Measurements from ENCODE around the gene MAP4K1. TPM values are rescaled to one million over a fixed set of nuclear protein-coding genes. Genes with fewer than 3 reads are reported as not detected.

MAP4K1 gene
- total and polyA plus RNA-seq, 2 of the 13 experiments (the other 11 are each of a cell fraction or from before 2014, with no cell fraction given): 0.24 to 0.89 TPM

DNA sequence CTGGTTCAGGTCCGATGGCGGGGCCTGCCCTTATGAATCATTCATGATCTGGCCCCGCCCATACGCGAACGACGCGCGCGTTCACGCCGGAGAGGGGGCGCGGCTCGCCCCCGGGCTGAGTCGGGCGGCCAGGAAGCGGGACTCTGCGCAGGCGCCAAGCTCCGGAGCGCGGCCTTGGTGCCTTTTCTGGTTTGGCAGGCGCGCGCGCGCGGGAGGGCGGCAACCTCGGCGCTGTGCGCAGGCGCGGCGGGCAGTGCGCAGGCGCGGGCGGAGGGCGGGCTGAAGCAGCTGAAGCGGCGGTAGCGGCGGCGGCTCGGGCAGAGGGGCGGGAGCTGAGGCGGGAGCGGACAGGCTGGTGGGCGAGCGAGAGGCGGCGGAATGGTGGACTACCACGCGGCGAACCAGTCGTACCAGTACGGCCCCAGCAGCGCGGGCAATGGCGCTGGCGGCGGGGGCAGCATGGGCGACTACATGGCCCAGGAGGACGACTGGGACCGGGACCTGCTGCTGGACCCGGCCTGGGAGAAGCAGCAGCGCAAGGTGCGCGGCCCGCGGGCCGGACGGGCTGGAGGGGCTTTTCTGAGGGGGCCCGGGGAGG, 29.7 kb upstream of the MAP4K1 start, which contains the start of gene ACTN4 (continued):
- TF ChIP-seq, protein P1, sequence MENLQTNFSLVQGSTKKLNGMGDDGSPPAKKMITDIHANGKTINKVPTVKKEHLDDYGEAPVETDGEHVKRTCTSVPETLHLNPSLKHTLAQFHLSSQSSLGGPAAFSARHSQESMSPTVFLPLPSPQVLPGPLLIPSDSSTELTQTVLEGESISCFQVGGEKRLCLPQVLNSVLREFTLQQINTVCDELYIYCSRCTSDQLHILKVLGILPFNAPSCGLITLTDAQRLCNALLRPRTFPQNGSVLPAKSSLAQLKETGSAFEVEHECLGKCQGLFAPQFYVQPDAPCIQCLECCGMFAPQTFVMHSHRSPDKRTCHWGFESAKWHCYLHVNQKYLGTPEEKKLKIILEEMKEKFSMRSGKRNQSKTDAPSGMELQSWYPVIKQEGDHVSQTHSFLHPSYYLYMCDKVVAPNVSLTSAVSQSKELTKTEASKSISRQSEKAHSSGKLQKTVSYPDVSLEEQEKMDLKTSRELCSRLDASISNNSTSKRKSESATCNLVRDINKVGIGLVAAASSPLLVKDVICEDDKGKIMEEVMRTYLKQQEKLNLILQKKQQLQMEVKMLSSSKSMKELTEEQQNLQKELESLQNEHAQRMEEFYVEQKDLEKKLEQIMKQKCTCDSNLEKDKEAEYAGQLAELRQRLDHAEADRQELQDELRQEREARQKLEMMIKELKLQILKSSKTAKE (CRISPR knock-in tag; IDR thresholded peaks at IDR 0.05; ENCODE audit: borderline replicate concordance): no peak
- TF ChIP-seq TP53 (CRISPR knock-in tag; conservative IDR thresholded peaks at IDR 0.05) (no peak), ZSCAN21 (CRISPR knock-in tag; IDR thresholded peaks at IDR 0.05; ENCODE audit: borderline replicate concordance) (peak; percentile 61), KDM2A (CRISPR knock-in tag; IDR thresholded peaks at IDR 0.05; ENCODE audit: borderline replicate concordance, low read depth) (peak; percentile 51; the same call in 1 of the 2 replicates), GLI4 (CRISPR knock-in tag; IDR thresholded peaks at IDR 0.05; ENCODE audit: borderline replicate concordance) (peak; percentile 72), GATAD2A (CRISPR knock-in tag; IDR thresholded peaks at IDR 0.05) (no peak), ZNF552 (CRISPR knock-in tag; IDR thresholded peaks at IDR 0.05; ENCODE audit: borderline replicate concordance) (no peak), ZSCAN31 (CRISPR knock-in tag; IDR thresholded peaks at IDR 0.05; ENCODE audit: low read depth) (peak; percentile 54; the same call in 1 of the 2 replicates), U2AF1 (optimal IDR thresholded peaks at IDR 0.05; ENCODE audit: low read depth, low read length) (no peak), DMAP1 (CRISPR knock-in tag; IDR thresholded peaks at IDR 0.05) (peak; percentile 61), ZNF343 (CRISPR knock-in tag; IDR thresholded peaks at IDR 0.05) (no peak), SP1 (IDR thresholded peaks at IDR 0.05) (no peak), SP1 (CRISPR knock-in tag; IDR thresholded peaks at IDR 0.05) (peak; percentile 66), MBNL3 (CRISPR knock-in tag; conservative IDR thresholded peaks at IDR 0.05) (no peak), ZNF615 (CRISPR knock-in tag; IDR thresholded peaks at IDR 0.05; ENCODE audit: borderline replicate concordance) (no peak), EZH2 (conservative IDR thresholded peaks at IDR 0.05; ENCODE audit: low read depth, low read length) (no peak), POLR2A (IDR thresholded peaks at IDR 0.05; ENCODE audit: insufficient read depth in 1 of 2, low read depth in 2 of 2, low read length in 2 of 2) (peak; percentile 97), WIZ (CRISPR knock-in tag; IDR thresholded peaks at IDR 0.05) (no peak), MXI1 (IDR thresholded peaks at IDR 0.05; ENCODE audit: borderline replicate concordance, low read depth, low read length) (peak; percentile 83; the same call in 2 of the 3 replicates), HOXA3 (CRISPR knock-in tag; IDR thresholded peaks at IDR 0.05) (peak; percentile 54; the same call in 1 of the 2 replicates), STAG1 (CRISPR knock-in tag; IDR thresholded peaks at IDR 0.05) (no peak; the same call in none of the 2 replicates)
- TF ChIP-seq, protein P2, sequence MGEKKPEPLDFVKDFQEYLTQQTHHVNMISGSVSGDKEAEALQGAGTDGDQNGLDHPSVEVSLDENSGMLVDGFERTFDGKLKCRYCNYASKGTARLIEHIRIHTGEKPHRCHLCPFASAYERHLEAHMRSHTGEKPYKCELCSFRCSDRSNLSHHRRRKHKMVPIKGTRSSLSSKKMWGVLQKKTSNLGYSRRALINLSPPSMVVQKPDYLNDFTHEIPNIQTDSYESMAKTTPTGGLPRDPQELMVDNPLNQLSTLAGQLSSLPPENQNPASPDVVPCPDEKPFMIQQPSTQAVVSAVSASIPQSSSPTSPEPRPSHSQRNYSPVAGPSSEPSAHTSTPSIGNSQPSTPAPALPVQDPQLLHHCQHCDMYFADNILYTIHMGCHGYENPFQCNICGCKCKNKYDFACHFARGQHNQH (CRISPR knock-in tag; IDR thresholded peaks at IDR 0.05): peak; percentile 30; the same call in 1 of the 2 replicates
- TF ChIP-seq, protein P3, sequence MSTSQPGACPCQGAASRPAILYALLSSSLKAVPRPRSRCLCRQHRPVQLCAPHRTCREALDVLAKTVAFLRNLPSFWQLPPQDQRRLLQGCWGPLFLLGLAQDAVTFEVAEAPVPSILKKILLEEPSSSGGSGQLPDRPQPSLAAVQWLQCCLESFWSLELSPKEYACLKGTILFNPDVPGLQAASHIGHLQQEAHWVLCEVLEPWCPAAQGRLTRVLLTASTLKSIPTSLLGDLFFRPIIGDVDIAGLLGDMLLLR (CRISPR knock-in tag; IDR thresholded peaks at IDR 0.05): peak; percentile 91
- TF ChIP-seq, protein P4, sequence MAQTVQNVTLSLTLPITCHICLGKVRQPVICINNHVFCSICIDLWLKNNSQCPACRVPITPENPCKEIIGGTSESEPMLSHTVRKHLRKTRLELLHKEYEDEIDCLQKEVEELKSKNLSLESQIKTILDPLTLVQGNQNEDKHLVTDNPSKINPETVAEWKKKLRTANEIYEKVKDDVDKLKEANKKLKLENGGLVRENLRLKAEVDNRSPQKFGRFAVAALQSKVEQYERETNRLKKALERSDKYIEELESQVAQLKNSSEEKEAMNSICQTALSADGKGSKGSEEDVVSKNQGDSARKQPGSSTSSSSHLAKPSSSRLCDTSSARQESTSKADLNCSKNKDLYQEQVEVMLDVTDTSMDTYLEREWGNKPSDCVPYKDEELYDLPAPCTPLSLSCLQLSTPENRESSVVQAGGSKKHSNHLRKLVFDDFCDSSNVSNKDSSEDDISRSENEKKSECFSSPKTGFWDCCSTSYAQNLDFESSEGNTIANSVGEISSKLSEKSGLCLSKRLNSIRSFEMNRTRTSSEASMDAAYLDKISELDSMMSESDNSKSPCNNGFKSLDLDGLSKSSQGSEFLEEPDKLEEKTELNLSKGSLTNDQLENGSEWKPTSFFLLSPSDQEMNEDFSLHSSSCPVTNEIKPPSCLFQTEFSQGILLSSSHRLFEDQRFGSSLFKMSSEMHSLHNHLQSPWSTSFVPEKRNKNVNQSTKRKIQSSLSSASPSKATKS (CRISPR knock-in tag; IDR thresholded peaks at IDR 0.05): no peak
- TF ChIP-seq, protein P5, sequence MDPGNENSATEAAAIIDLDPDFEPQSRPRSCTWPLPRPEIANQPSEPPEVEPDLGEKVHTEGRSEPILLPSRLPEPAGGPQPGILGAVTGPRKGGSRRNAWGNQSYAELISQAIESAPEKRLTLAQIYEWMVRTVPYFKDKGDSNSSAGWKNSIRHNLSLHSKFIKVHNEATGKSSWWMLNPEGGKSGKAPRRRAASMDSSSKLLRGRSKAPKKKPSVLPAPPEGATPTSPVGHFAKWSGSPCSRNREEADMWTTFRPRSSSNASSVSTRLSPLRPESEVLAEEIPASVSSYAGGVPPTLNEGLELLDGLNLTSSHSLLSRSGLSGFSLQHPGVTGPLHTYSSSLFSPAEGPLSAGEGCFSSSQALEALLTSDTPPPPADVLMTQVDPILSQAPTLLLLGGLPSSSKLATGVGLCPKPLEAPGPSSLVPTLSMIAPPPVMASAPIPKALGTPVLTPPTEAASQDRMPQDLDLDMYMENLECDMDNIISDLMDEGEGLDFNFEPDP (CRISPR knock-in tag; conservative IDR thresholded peaks at IDR 0.05): no peak

Data from HepG2 (cell line).